HG02885 (cell line): Measurements from ENCODE around the gene HSD17B8.
A peak's percentile ranks its signal among the peaks of the same experiment; 100 is the strongest.

Source experiments
- ATAC-seq: cut with Tn5 transposase; IDR thresholded peaks from one replicate; pipeline ENCODE4 v1.9.1; 2021; ENCODE audit warnings: mild to moderate bottlenecking; ENCODE audit not compliant: unreplicated experiment, poor library complexity

The HSD17B8 gene

GRCh38 chr6:33204415-33205190 is at the start of gene HSD17B8:
HSD17B8 (plus strand) TSS chr6:33204655; CDS start chr6:33204669, 14 bp downstream.
- peak; percentile 59 for ATAC-seq

- no peak for ATAC-seq
These were observed 47.9 kb upstream of the HSD17B8 start for GRCh38 chr6:33156561-33156960.

GRCh38 chr6:33156964-33157363 is 47.5 kb upstream of the HSD17B8 start:
- ATAC-seq = no peak

GRCh38 chr6:33160096-33160495 is 44.4 kb upstream of the HSD17B8 start:
- ATAC-seq = no peak

GRCh38 chr6:33160728-33161344 is 43.6 kb upstream of the HSD17B8 start:
- ATAC-seq = no peak

GRCh38 chr6:33161354-33162331 is 42.8 kb upstream of the HSD17B8 start:
- peak; percentile 71 for ATAC-seq

GRCh38 chr6:33163540-33163939 is 40.9 kb upstream of the HSD17B8 start:
- ATAC-seq = no peak

- ATAC-seq = no peak
These were observed 40.3 kb upstream of the HSD17B8 start for GRCh38 chr6:33164176-33164575.

GRCh38 chr6:33164665-33165373 is 39.6 kb upstream of the HSD17B8 start:
- no peak for ATAC-seq

- no peak for ATAC-seq
These were observed 38.7 kb upstream of the HSD17B8 start for GRCh38 chr6:33165581-33166258.

- ATAC-seq = no peak
These were observed 38.1 kb upstream of the HSD17B8 start for GRCh38 chr6:33166363-33166762.

GRCh38 chr6:33166811-33167210 is 37.6 kb upstream of the HSD17B8 start:
- ATAC-seq = no peak

GRCh38 chr6:33167374-33168283 is 36.8 kb upstream of the HSD17B8 start:
- no peak for ATAC-seq

- ATAC-seq = no peak
These were observed 36.2 kb upstream of the HSD17B8 start for GRCh38 chr6:33168284-33168601.

- no peak for ATAC-seq
These were observed 35.8 kb upstream of the HSD17B8 start for GRCh38 chr6:33168639-33169038.

GRCh38 chr6:33169291-33170175 is 34.9 kb upstream of the HSD17B8 start:
- ATAC-seq = no peak

- ATAC-seq = no peak
These were observed 34.1 kb upstream of the HSD17B8 start for GRCh38 chr6:33170176-33171015.
